GM23338 (cell line): ENCODE measurements around the gene ENOSF1. TPM values are rescaled to one million over a fixed set of nuclear protein-coding genes. Genes with fewer than 3 reads are reported as not detected.

Source experiments
- ATAC-seq: fragments of 200-7000 bp; cut with Tn5 transposase; 3 replicates; pipeline ENCODE4 v1.9.1; 2020
- DNase-seq: peaks from one replicate; pipeline ENCODE4 v3.0.0-alpha.2; 2015; ENCODE audit warnings: low spot score
- H2AFZ ChIP-seq: fragments of 200-600 bp; sonication (generic); 2 replicates; pipeline ENCODE4 v1.8.0; 2016; ENCODE audit warnings: antibody characterized with exemption, mild to moderate bottlenecking, moderate library complexity
- H3F3A ChIP-seq: fragments of 200-600 bp; sonication (generic); replicated peaks from 2 replicates; pipeline ENCODE4 v1.8.0; 2017; ENCODE audit warnings: antibody characterized with exemption, mixed run types, low read depth
- H3K27ac ChIP-seq: fragments of 200-600 bp; sonication (generic); 2 replicates; pipeline ENCODE4 v1.6.1; 2016; ENCODE audit warnings: low read depth
- H3K27me3 ChIP-seq: fragments of 200-600 bp; sonication (generic); 2 replicates; pipeline ENCODE4 v1.8.0; 2016; ENCODE audit warnings: mild to moderate bottlenecking, mixed run types, moderate library complexity; ENCODE audit not compliant: insufficient read depth
- H3K36me3 ChIP-seq: fragments of 200-600 bp; sonication (generic); 2 replicates; pipeline ENCODE4 v1.8.0; 2016; ENCODE audit warnings: mild to moderate bottlenecking; ENCODE audit not compliant: insufficient read depth
- H3K4me1 ChIP-seq: fragments of 200-600 bp; sonication (generic); 2 replicates; pipeline ENCODE4 v1.8.0; 2016; ENCODE audit warnings: mild to moderate bottlenecking, moderate library complexity; ENCODE audit not compliant: insufficient read depth
- H3K4me2 ChIP-seq: fragments of 200-600 bp; sonication (generic); 2 replicates; pipeline ENCODE4 v1.7.1; 2017; ENCODE audit warnings: mixed run types
- H3K4me3 ChIP-seq: fragments of 200-600 bp; sonication (generic); 2 replicates; pipeline ENCODE4 v1.6.1; 2016; ENCODE audit warnings: mixed run types
- H3K79me2 ChIP-seq: fragments of 200-600 bp; sonication (generic); replicated peaks from 2 replicates; pipeline ENCODE4 v1.8.0; 2017; ENCODE audit warnings: mild to moderate bottlenecking; ENCODE audit not compliant: insufficient read depth
- H3K9me2 ChIP-seq: fragments of 200-600 bp; sonication (generic); 2 replicates; pipeline ENCODE4 v1.8.0; 2017; ENCODE audit not compliant: insufficient read depth
- H4K20me1 ChIP-seq: fragments of 200-600 bp; sonication (generic); replicated peaks from 2 replicates; pipeline ENCODE4 v1.8.0; 2017; ENCODE audit warnings: mild to moderate bottlenecking; ENCODE audit not compliant: insufficient read depth
- H3K27ac Mint-ChIP-seq: 2 replicates; pipeline ENCODE4 v1.8.0; 2020; ENCODE audit warnings: inconsistent platforms, mild to moderate bottlenecking, moderate library complexity, mixed read lengths
- H3K27me3 Mint-ChIP-seq: 3 replicates; pipeline ENCODE4 v1.8.0; 2022; ENCODE audit warnings: low read depth, mild to moderate bottlenecking, moderate library complexity, mixed read lengths, inconsistent platforms; ENCODE audit not compliant: insufficient read depth, poor library complexity
- H3K36me3 Mint-ChIP-seq: 3 replicates; pipeline ENCODE4 v1.8.0; 2021; ENCODE audit warnings: low read depth, mild to moderate bottlenecking, inconsistent platforms, moderate library complexity, mixed read lengths
- H3K4me1 Mint-ChIP-seq: 3 replicates; pipeline ENCODE4 v1.8.0; 2020; ENCODE audit warnings: mild to moderate bottlenecking, inconsistent platforms, mixed read lengths
- H3K4me3 Mint-ChIP-seq: 3 replicates; pipeline ENCODE4 v1.8.0; 2021; ENCODE audit warnings: moderate library complexity, mild to moderate bottlenecking, inconsistent platforms, mixed read lengths
- H3K9me3 Mint-ChIP-seq: 3 replicates; pipeline ENCODE4 v1.8.0; 2020; ENCODE audit warnings: moderate library complexity, mild to moderate bottlenecking, inconsistent platforms, mixed read lengths
- CTCF ChIP-seq, 2 experiments: fragments of 200-600 bp in 1 of 2; sonication (generic) in 1 of 2; conservative IDR thresholded peaks; 2 replicates each; pipeline versions ENCODE4 v1.5.1 to v1.6.1; 2016 to 2017; ENCODE audit warnings: antibody characterized with exemption in 2 of 2, low read depth in 2 of 2, mild to moderate bottlenecking in 2 of 2, moderate library complexity in 1 of 2
- ETS1 ChIP-seq: IDR thresholded peaks from 2 replicates; pipeline ENCODE4 v1.6.1; 2016; ENCODE audit warnings: antibody characterized with exemption
- EZH2 ChIP-seq: fragments of 200-600 bp; sonication (generic); IDR thresholded peaks from one replicate; pipeline ENCODE4 v1.8.0; 2017; ENCODE audit warnings: antibody characterized with exemption, mild to moderate bottlenecking, low read depth; ENCODE audit not compliant: unreplicated experiment
- EZH2phosphoT487 ChIP-seq: fragments of 200-600 bp; sonication (generic); IDR thresholded peaks from one replicate; pipeline ENCODE4 v1.8.1; 2018; ENCODE audit warnings: antibody characterized with exemption; ENCODE audit not compliant: unreplicated experiment
- NANOG ChIP-seq: IDR thresholded peaks from 2 replicates; pipeline ENCODE4 v1.6.1; 2016; ENCODE audit warnings: antibody characterized with exemption, borderline replicate concordance
- REST ChIP-seq: IDR thresholded peaks from one replicate; pipeline ENCODE4 v1.6.1; 2018; ENCODE audit warnings: antibody characterized with exemption; ENCODE audit not compliant: unreplicated experiment
- ZNF462 ChIP-seq: fragments of 250-450 bp; sonication (Bioruptor Pico); IDR thresholded peaks from 2 replicates; pipeline ENCODE4 v1.5.0; 2020; ENCODE audit warnings: mild to moderate bottlenecking, moderate library complexity
- polyA plus RNA-seq: library from polyadenylated mRNA; unstranded; fragments of >200 nt; fragmentation: Nextera tagmentation; extraction: Ambion mirVana; gene quantifications from 2 replicates; pipeline ENCODE4 v1.2.1, GENCODE V29; 2016
- total RNA-seq: library from RNA; depleted of rRNA; stranded (reverse); fragments of >200 nt; shearing (Covaris generic); gene quantifications from 2 replicates; pipeline ENCODE4 v1.2.3, GENCODE V29; 2014

ENOSF1 gene
- total and polyA plus RNA-seq, 2 experiments from 2014 or later = 30.1 to 36.4 TPM

GRCh38 chr18:634551-635045 lies 77.8 kb downstream of the ENOSF1 start:
- peak overlapping the region; percentile 51 for H3K4me3 Mint-ChIP-seq
- H3K4me1 Mint-ChIP-seq = peaks cover 25% of the 10 kb centered on the region
- no peaks in the 10 kb centered on the region for H3K36me3 Mint-ChIP-seq
- H3F3A ChIP-seq = 0 out of 2 replicates have a peak, but pooled peaks cover 7% of the 10 kb centered on the region
- H3K9me2 ChIP-seq = no peaks in the 10 kb centered on the region
- TF ChIP-seq EZH2phosphoT487 (no peak), ETS1 (0 out of 2 replicates have a peak, but pooled peaks have one; percentile 7), ZNF462 (no peak)
- no peaks in the 10 kb centered on the region for H3K79me2 ChIP-seq
- H3K27me3 ChIP-seq = no peaks in the 10 kb centered on the region
- peak overlapping the region; percentile 71 for H3K27ac ChIP-seq
- DNase-seq (peak; percentile 61), ATAC-seq (peak; percentile 60)
- peak overlapping the region; percentile 41 for H3K4me3 ChIP-seq
- H3K36me3 ChIP-seq = no peaks in the 10 kb centered on the region
- no peaks in the 10 kb centered on the region for H4K20me1 ChIP-seq
- no peak overlapping the region for H3K27ac Mint-ChIP-seq
- H3K27me3 Mint-ChIP-seq = peaks cover 10% of the 10 kb centered on the region
- H2AFZ ChIP-seq = no peak overlapping the region
- H3K9me3 Mint-ChIP-seq = peaks cover 2% of the 10 kb centered on the region; the same call in 1 of the 3 replicates
- peaks cover 12% of the 10 kb centered on the region for H3K4me1 ChIP-seq
- H3K4me2 ChIP-seq = peak overlapping the region; percentile 74

GRCh38 chr18:631560-631959 lies 80.9 kb downstream of the ENOSF1 start:
- Mint-ChIP-seq H3K36me3 (no peaks in the 10 kb centered on the region), H3K9me3 (peaks cover 2% of the 10 kb centered on the region; the same call in 1 of the 3 replicates), H3K4me3 (no peak overlapping the region), H3K27ac (no peak overlapping the region), H3K4me1 (peaks cover 23% of the 10 kb centered on the region), H3K27me3 (peaks cover 8% of the 10 kb centered on the region)
- no peak overlapping the region for H3K4me3 ChIP-seq
- no peaks in the 10 kb centered on the region for H3K79me2 ChIP-seq
- H3F3A ChIP-seq = 0 out of 2 replicates have a peak, but pooled peaks cover 7% of the 10 kb centered on the region
- H3K36me3 ChIP-seq = no peaks in the 10 kb centered on the region
- no peaks in the 10 kb centered on the region; the same call in 1 of the 2 replicates for H3K9me2 ChIP-seq
- H3K27ac ChIP-seq = no peak overlapping the region
- no peak overlapping the region for H2AFZ ChIP-seq
- TF ChIP-seq EZH2 (no peak), CTCF (conservative IDR thresholded peaks at IDR 0.05; ENCODE audit: low read depth in 2 of 2) (no peak), NANOG (no peak), REST (no peak)
- H3K4me2 ChIP-seq = no peak overlapping the region
- no peaks in the 10 kb centered on the region for H4K20me1 ChIP-seq
- H3K27me3 ChIP-seq = no peaks in the 10 kb centered on the region
- DNase-seq (no peak), ATAC-seq (no peak)
- H3K4me1 ChIP-seq = peaks cover 12% of the 10 kb centered on the region
